NCI-H524 treated with DMSO at 0.1 percent for 48 hours (cell line): ENCODE results near the gene DENND1B.
"Not testable (repeated sequence)": the region's sequence is repeated elsewhere in the genome, so short reads cannot be mapped to it uniquely, and the experiment has no call there.

ENCODE experiments used
- DNase-seq: peaks from one replicate; lab custom pipeline; 2025; lab: John Stamatoyannopoulos, UW

Gene DENND1B

DNA sequence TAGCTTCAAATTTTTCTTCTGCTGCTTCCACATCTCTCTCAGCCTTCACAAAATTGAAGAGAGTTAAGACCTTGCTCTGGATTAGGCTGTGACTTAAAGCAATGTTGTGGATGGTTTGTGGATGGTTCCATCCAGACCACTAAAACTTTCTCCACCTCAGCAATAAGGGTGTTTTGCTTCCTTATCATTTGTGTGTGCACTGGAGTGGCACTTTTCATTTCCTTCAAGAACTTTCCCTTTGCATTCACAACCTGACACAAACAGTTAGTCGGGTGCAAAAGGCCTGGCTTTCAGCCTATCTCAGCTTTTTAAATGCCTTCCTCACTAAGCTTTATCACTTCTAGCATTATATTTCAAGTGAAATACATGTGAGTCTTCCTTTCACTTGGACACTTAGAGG lies 30.3 kb downstream of the DENND1B start:
- DNase-seq: no peak

DNA sequence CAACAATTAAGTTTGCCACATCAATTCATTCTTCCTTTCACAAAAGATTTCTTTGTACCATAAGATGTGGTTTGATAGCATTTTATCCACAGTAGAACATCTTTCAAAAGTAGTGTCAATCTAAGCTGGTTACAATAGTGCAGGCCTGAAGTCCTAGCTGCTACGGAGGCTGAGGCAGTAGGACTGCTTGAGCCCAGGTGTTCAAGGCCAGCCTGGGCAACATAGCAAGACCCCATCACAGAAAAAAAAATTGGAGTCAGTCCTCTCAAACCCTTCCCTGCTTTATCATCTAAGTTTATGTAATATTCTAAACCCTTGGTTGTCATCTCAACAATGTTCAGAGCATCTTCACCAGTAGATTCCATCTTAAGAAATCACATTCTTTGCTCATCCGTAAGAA lies 31.7 kb downstream of the DENND1B start:
- no peak for DNase-seq

DNA sequence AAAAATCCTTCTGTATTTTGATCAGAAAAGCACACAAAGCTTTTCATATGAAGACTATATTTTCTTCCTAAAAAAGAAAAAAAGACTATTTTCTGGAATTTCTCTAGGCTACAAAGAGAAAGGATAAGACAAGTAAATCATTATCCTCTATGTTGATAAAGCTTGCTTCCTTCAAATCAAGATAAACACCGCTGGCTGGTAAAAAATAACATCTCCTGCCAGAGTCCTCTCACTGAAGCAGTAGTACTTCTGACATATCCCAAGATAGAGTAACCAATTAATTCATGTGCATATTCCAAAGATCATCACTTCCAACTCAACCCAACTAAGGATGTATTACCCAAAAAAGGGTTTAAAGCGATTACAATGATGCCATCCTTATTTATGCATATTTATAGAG lies 34.3 kb downstream of the DENND1B start:
- DNase-seq: no peak

DNA sequence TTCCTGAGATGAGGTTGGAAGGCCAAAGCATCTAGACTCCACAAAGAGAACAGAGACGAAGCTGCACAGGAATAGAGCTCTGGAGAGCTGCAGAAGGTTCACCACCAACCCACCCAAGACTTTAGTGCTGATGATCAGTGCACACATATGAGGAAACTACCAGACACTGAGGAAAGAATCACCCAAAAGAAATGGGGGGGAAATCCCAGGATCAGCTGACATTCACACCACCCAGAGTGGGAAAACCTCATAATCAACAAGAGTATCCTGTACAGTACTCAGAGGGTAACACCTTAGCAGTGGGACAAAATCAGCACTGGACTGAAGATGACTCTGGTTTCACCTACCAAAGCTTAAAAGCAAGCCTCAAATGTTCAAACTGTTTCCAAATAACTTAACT lies 36.4 kb downstream of the DENND1B start:
- DNase-seq: no peak

DNA sequence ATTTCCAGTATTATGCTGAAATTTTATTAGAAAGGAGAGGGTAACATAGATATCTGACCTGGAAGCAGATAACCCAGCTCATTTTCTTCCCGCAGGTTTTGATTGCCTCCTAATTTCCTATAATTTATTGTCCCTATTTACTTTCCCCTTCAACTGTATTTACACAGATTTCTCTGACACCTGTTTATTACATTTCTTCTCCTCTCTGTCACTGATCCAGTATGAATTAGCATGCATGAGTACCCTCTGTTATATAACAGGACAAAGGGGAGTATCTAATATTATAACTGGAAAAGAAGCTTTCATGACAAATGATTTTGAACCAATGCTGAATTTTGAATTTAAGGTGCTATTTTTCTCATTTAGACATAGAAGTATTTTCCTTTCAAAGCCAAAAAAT lies 37.4 kb downstream of the DENND1B start:
- no peak for DNase-seq

DNA sequence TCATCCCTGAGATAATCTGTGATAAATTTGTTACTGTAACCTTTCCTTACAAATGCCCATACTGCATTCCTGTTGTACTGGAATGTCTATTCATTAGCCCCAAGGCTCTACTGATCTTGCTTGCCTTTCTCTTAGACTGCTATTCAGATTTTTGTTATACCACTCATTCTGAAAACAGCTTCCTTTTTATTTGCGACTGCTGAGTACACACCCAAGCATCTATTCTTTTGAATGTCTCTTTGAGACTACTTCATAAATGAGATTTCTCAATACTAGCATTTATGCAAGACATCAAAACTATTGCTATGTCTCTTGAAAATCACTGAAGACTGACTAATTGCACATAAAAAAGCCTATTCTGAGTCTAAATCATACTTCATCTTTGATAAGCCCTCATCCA lies 38.6 kb downstream of the DENND1B start:
- no peak for DNase-seq

DNA sequence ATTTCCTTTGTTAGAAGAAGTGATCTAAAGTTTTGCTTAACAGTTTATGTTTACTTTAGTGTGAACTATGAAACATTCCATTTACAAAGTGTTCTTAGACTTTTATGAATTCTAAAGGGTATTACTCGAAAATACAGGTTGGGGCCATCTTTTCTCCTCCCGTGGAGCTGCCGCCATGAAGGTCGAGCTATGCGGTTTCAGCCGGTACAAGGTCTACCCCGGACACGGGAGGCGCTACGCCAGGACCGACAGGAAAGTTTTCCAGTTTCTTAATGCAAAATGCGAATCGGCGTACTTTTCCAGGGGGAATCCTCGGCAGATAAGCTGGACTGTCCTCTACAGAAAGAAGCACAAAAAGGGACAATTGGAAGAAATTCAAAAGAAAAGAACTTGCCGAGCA lies 39.8 kb downstream of the DENND1B start:
- no peak for DNase-seq

DNA sequence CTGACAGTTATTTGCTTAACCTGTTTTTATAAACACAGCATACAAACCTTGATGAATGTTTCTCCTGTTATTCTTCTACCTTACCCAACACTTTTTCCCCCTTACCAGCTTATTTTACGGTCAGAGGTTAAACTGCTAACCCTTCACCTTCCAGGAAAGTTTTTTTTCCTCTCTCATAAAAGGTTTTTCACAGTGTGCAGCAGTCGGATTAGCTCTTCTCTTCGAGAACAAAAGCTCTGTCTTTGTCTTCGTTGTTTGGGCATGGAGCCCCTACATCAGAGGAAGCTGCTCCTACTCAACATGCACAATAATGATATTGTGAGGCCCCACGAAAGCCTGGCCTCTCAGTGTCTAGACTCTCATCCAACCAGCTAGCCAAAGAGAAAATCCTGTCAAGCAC lies 42.0 kb downstream of the DENND1B start:
- DNase-seq: no peak

DNA sequence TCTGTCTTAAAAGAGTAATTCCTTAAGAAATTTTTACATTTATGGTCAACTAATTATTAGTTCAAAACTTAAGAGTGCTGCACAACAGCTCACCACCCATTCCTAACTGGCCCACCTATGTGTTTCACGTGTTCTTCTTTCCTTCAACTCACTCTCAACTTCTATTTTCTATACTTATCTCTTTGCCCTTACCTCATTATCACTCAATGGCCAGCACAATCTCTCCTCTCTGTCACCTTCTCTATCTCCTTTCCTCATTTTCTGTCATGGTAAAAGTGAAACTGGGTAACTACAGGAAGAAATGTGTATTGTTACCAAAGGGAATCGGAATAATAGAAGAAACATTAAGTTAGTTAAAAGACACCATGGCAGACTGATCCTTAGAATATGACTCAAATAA lies 43.1 kb downstream of the DENND1B start:
- DNase-seq: no peak

DNA sequence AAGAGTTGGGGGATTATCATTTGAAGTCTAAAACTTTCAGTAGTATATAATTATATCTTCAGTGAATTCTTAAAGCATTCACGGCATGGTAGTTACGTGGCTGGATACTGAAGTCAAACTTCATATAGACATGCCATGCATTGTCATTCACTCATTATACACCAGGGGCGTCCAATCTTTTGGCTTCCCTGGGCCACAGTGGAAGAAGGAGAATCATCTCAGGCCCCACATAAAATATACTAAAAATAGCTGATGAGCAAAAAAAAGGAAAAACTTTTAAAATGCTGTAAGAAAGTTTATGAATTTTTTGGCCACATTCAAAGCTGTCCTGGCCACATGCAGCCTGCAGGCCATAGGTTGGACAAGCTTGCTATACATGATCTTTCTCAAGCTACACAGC lies 43.8 kb downstream of the DENND1B start:
- DNase-seq: no peak

DNA sequence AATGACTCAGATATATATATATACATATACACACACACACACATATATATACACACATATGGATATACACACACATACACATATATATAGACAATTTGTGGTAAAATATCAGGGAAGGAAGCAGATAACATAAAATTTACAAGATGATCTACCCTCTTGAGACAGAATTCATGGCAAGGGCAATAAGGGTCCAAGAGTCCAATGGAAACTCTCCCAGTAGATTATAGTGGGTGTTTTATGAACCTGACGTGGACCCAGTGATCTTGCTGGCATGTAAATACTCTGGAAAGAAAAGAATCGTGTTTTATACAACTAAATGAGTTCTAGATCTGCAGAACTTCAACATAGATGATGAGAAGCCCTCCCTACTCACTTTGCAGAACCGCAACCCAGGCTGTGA lies 49.3 kb downstream of the DENND1B start:
- DNase-seq: no peak

DNA sequence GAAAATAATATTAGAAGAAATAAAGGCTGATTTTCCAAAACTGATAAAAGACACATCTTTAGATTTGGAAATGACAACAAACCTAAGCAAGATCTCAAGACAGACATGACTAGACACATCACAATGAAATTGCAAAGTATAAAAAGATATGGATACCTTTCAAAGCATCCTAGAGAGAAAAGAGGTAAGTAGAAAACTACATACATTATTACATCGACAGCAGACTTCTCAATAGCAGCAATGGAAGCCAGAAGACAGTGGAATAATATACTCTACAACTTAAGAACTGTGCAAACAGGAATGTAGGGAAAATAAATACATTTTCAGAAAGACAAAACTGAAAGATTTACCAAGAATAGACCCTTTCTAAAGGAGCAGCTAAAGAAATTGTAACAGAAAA lies 50.2 kb downstream of the DENND1B start:
- no peak for DNase-seq

DNA sequence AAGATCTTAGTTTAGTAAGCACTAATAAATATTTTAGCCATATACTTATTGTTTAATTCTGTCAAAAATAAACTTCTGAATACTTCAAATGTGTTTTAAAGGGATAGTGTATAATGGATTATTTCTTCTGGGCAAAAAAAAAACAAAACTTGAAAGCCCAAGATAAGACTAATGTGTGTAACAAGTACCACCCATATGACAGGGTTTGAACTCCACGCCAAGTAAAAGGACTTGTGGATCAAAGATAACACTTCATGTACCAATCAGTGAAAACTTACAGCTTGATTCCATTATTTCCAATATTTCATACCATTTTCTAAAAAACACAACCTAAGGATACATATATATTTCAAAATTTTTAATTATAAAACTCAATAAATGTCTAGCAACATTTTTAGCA lies 59.5 kb downstream of the DENND1B start:
- no peak for DNase-seq

DNA sequence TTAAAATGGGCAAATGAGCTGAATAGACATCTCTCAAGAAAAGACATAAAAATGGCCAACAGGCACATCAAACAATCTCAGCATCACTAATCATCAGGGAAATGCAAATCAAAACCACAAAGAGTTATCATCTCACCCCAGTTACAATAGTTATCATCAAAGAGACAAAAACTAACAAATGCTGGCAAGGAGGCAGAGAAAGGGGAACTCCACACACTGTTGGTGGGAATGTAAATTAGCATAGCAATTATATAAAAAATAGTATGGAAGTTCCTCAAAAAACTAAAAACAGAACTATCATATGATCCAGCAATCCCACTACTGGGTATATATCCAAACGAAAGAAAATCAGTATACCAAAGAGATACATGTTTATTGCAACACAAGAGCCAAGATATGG lies 68.7 kb downstream of the DENND1B start:
- DNase-seq: no peak

DNA sequence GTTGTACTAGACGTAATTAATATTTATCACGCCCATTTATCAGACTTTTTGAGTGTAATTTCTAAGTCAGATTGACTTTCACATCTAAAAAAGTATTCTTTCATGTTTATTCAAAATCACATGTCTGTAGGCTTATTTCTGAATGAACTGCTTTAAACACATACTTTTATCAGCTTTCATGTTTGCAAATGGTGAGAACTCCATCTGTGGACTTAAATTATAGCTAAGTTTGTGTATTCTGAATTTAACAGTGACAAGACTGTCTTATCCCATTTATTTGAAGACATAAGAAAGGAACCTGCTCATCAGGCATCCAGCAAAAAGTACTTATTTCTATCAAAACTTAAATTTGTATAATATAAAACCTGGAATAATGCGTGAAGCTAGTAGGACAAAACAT lies 69.3 kb downstream of the DENND1B start:
- no peak for DNase-seq

DNA sequence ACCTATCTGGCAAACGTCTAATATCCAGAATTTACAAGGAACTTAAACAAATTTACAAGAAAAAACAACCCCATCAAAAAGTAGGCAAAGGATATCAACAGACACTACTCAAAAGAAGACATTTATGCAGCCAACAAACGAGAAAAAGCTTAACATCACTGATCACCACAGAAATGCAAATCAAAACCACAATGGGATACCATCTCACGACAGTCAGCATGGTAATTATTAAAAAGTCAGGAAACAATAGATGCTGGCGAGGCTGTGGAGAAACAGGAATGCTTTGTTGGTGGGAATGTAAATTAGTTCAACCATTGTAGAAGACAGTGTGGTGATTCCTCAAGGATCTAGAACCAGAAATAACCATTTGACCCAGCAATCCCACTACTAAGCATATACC lies 74.6 kb downstream of the DENND1B start:
- DNase-seq: not testable (repeated sequence)

DNA sequence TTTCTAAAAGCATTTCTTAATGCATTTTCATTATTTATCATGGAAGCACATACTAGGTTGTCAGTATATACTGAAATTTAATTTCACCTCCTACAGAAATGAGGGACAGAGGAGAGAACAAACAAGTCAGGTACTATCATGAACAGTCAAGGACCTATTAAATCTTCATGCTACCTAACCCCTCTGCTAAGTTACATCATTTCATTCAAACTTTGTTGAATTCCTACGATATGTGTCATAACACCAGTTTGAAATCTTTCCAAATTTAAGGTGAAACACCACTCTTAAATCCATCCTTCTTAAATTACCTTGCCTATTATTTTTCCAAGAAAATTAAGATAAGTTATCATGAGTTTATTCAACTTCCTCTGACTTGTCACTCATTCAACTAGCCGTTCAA lies 78.9 kb downstream of the DENND1B start:
- no peak for DNase-seq

DNA sequence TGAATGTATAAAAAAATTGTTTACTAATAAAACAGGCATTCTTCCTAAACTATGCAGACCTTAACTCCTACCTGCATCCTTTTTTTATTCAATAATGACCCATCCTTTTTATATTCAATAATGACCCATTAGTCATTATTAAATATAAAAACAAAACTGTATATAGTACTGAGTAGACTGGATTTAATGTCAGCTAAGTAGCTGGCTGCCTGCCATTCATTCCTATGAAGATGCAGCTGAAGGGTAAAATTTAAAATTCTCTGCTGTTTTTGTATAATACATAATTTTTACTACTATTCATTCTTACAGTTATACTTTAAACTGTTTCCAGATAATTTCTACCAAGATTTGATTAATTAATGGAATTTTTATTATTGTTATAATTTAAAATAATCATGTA lies 79.3 kb downstream of the DENND1B start:
- DNase-seq: no peak

DNA sequence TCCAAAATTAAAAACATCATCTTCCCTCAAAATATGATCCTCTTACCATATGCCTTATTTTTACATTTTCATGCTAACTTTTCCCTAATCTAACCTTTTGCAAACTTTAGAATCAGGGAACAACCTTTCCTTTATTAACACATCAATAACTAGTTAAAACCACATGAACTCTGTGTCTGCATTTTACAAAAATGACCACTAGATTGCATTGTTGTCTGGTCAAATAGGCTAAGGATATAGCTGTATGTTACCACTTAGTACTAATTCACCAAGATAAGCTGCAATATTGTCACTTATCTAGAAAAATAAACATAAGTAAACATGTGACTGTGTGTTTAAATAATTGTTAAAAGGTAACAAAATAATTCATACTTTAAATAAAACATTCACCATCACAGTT lies 82.3 kb downstream of the DENND1B start:
- no peak for DNase-seq

DNA sequence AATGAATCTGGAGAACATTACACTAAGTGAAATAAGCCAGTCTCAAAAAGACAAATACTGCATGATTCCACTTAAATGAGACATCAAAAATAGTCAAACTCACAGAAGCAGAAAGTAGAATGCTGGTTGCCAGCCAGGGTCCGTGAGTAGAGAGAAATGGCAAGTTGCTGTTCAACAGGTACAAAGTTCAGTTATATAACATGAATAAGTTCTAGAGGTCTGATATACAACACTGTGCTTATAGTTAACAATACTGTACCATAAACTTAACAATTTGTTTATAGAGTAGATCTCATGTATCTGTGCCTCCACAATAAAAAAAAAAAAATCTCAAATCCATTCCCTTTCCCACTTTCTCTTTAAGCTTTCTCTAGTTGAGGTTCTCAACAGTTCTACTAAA lies 83.5 kb downstream of the DENND1B start:
- DNase-seq: no peak

DNA sequence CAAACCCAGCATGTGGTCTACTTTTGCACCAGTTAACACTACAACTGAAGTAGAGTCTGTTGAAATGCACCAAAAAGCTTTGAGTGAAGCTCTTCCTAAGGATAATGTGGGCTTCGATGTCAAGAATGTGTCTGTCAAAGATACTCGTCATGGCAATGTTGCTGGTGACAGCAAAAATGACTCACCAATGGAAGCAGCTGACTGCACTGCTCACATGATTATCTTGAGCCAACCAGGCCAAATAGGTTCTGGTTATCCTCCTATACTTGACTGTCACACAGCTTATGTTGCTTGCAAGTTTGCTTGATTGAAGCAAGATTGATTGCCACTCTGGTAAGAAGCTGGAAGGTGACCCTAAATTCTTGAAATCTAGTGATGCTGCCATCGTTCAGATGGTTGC lies 85.2 kb downstream of the DENND1B start:
- no peak for DNase-seq

DNA sequence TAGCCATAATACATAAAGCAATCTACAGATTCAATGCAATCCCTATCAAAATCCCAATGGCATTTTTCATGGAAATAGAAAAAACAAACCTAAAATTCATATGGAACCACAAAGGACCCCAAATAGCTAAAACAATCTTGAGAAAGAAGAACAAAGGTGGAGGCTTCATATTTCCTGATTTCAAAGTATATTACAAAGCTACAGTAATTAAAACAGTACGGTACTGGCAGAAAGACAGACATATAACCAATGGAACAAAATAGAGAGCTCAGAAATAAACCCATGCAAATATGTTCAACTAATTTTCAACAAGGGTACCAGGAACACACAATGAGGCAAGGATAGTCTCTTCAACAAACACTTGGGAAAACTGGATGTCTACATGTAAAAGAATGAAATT lies 87.0 kb downstream of the DENND1B start:
- DNase-seq: no peak

DNA sequence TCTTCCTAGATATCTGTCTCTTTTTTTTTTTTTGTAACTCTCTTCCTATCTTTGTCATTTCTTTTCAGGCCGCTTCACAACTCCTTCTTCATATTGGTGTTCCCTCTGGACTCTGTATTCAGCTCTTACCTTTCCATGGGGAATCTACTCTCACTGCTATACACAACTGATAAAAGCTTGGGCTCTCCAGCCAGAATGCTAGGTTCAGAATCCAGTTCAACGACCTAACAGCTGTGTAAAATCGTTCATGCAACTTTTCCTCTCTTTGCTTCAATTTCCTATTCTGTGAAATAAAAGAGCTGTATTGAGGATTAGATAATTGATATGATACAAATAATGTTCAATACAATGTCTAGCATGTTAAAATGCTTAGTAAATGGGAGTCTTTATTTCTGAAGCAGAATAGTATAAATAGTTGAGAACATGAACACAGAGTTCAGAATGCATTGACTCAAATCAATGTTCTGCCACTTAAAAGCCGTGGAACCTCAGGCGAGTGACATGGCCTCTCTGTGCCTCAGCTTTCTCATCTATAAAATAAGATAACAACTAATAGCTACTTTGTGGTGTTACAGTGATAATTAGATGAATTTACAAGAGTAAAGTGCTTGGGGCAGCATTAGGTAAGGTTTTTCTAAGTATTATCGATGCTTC lies 88.5 kb downstream of the DENND1B start:
- no peak for DNase-seq

DNA sequence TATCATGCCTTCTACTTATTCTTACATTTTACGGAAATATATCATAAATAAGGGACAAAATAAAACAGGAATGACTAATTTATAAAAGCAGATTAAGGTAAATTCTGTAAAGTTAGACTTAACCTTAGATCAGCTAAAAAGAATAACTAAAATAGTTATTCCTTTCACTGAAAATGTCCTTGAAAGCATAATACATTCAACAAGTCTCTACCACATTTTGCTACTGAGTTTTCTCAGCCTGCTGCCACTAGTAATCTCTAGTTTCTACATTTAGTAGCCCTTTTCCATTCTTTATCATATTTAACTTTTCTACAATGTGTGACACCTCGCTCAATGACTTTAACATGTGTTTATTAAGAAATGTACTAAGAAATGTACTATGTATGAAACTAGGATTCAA lies 89.0 kb downstream of the DENND1B start:
- no peak for DNase-seq

DNA sequence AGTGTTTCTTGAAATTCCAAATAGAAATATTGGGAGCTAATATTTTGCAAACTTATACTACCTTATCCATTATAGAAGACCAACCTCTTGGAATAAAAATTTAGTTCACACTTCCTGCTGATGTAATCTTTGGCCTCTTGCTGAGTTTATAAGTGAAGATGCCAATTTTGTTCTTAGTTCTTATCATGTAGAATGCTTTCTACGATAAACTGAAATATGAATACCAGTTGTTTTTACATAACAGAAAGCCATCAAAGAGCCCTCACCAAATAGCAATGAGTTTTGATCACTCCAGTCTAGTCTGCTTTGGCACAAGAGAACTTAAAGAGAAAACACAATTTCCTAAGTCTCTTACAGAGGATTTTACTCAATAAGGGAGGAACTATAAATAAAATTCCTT lies 89.5 kb downstream of the DENND1B start:
- DNase-seq: no peak
